ENCODE data around the gene GLRX3.
A peak's percentile ranks its signal among the peaks of the same experiment; 100 is the strongest.
"Not testable (repeated sequence)": the region's sequence is repeated elsewhere in the genome, so short reads cannot be mapped to it uniquely, and the experiment has no call there.

The GLRX3 gene

GRCh38 chr10:130110246-130111112, 25.7 kb upstream of the GLRX3 start, which contains the start of gene C10orf143:
Gene C10orf143 (minus strand): TSS chr10:130110830. CDS start chr10:130110772, 58 bp downstream.
- peak within 1 kb of the TSS; percentile 89 for H3K4me3 ChIP-seq (ENCODE audit: low read depth, low read length)
- no peak for TF ChIP-seq CTCF (IDR thresholded peaks at IDR 0.05; ENCODE audit: low read depth, low read length)

- H3K4me3 ChIP-seq (ENCODE audit: low read depth, low read length), result peak overlapping the region; percentile 89
- TF ChIP-seq CTCF (IDR thresholded peaks at IDR 0.05; ENCODE audit: low read depth, low read length), result no peak
These were observed 24.9 kb upstream of the GLRX3 start for GRCh38 chr10:130111113-130111851.

GRCh38 chr10:130111852-130112180, 24.4 kb upstream of the GLRX3 start:
- peak overlapping the region; percentile 89 for H3K4me3 ChIP-seq (ENCODE audit: low read depth, low read length)
- no peak for TF ChIP-seq CTCF (IDR thresholded peaks at IDR 0.05; ENCODE audit: low read depth, low read length)

- no peak overlapping the region for H3K4me3 ChIP-seq (ENCODE audit: low read depth, low read length)
- no peak for TF ChIP-seq CTCF (IDR thresholded peaks at IDR 0.05; ENCODE audit: low read depth, low read length)
These were observed 23.4 kb upstream of the GLRX3 start for GRCh38 chr10:130112821-130113220.

GRCh38 chr10:130116942-130117341, 19.2 kb upstream of the GLRX3 start:
- H3K4me3 ChIP-seq (ENCODE audit: low read depth, low read length), result not testable (repeated sequence)

GRCh38 chr10:130117535-130117934, 18.7 kb upstream of the GLRX3 start:
- H3K4me3 ChIP-seq (ENCODE audit: low read depth, low read length), result not testable (repeated sequence)

GRCh38 chr10:130121486-130122079, 14.6 kb upstream of the GLRX3 start:
- no peak for TF ChIP-seq CTCF (IDR thresholded peaks at IDR 0.05; ENCODE audit: low read depth, low read length)
- no peak overlapping the region for H3K4me3 ChIP-seq (ENCODE audit: low read depth, low read length)
